CD14-positive monocyte (primary cell): ENCODE data around the gene INPP1. TPM values are rescaled to one million over a fixed set of nuclear protein-coding genes. Genes with fewer than 3 reads are reported as not detected.

Experiments
- DNase-seq, 3 donors: peaks; one replicate each; pipeline ENCODE4 v3.0.0-alpha.2; 2011 to 2022
- H2AFZ ChIP-seq: 2 replicates; pipeline ENCODE4 v1.6.0; 2012; ENCODE audit warnings: mild to moderate bottlenecking, low read depth, low read length, inconsistent platforms; ENCODE audit not compliant: insufficient read depth, poor library complexity, severe bottlenecking
- H3K27ac ChIP-seq, 2 donors: 1 replicate in 1 of 2; 2 replicates in 1 of 2; pipeline ENCODE4 v1.5.1; 2012 to 2013; ENCODE audit warnings: low read length in 2 of 2, control low read depth in 1 of 2, inconsistent platforms in 1 of 2, low read depth in 1 of 2, mild to moderate bottlenecking in 1 of 2
- H3K27me3 ChIP-seq, 2 donors: one replicate each; pipeline versions ENCODE4 v1.6.0 to v1.6.1; 2011 to 2013; ENCODE audit warnings: low read length in 2 of 2; ENCODE audit not compliant: control insufficient read depth in 2 of 2, insufficient read depth in 2 of 2
- H3K36me3 ChIP-seq, 2 donors: replicated peaks in 1 of 2; 1 replicate in 1 of 2; 2 replicates in 1 of 2; pipeline versions ENCODE4 v1.5.1 to v1.6.1; 2012 to 2013; ENCODE audit warnings: low read length in 2 of 2, control low read depth in 1 of 2, inconsistent platforms in 1 of 2, mild to moderate bottlenecking in 1 of 2; ENCODE audit not compliant: insufficient read depth in 2 of 2, control insufficient read depth in 1 of 2
- H3K4me1 ChIP-seq, 2 donors: 1 replicate in 1 of 2; 2 replicates in 1 of 2; pipeline versions ENCODE4 v1.5.1 to v1.6.1; 2012 to 2013; ENCODE audit warnings: low read length in 2 of 2, control low read depth in 1 of 2, inconsistent platforms in 1 of 2, mild to moderate bottlenecking in 1 of 2, moderate library complexity in 1 of 2; ENCODE audit not compliant: insufficient read depth in 2 of 2, control insufficient read depth in 1 of 2
- H3K4me2 ChIP-seq: replicated peaks from 2 replicates; pipeline ENCODE3; 2012; ENCODE audit warnings: low read length, moderate library complexity, mild to moderate bottlenecking; ENCODE audit not compliant: poor library complexity, severe bottlenecking; ENCODE audit errors: extremely low read depth
- H3K4me3 ChIP-seq, 3 experiments: fragments of 200-600 bp in 1 of 3; sonication (generic) in 1 of 3; replicated peaks in 1 of 3; 1 replicate in 2 of 3; 2 replicates in 1 of 3; pipeline ENCODE4 v1.5.1; 2011 to 2013; ENCODE audit warnings: low read length in 3 of 3, mild to moderate bottlenecking in 3 of 3, control low read depth in 2 of 3, low read depth in 2 of 3, inconsistent platforms in 1 of 3, moderate library complexity in 1 of 3
- H3K79me2 ChIP-seq: 2 replicates; pipeline ENCODE4 v1.6.0; 2012; ENCODE audit warnings: mild to moderate bottlenecking, control low read depth, inconsistent platforms, low read length, moderate library complexity; ENCODE audit not compliant: insufficient read depth
- H3K9ac ChIP-seq: 2 replicates; pipeline ENCODE4 v1.6.0; 2017; ENCODE audit warnings: low read length, mild to moderate bottlenecking; ENCODE audit not compliant: insufficient read depth, poor library complexity, severe bottlenecking
- H3K9me3 ChIP-seq, 2 donors: replicated peaks in 1 of 2; 1 replicate in 1 of 2; 2 replicates in 1 of 2; pipeline versions ENCODE4 v1.5.1 to v1.6.1; 2012 to 2013; ENCODE audit warnings: low read length in 2 of 2, control low read depth in 1 of 2; ENCODE audit not compliant: control insufficient read depth in 1 of 2, insufficient read depth in 1 of 2
- H4K20me1 ChIP-seq: 2 replicates; pipeline ENCODE4 v1.6.0; 2012; ENCODE audit warnings: mild to moderate bottlenecking, low read length, control low read depth, moderate library complexity; ENCODE audit not compliant: insufficient read depth
- H3K27ac Mint-ChIP-seq, 7 donors: one replicate each; pipeline ENCODE4 v1.8.0; 2020; ENCODE audit warnings: mild to moderate bottlenecking in 7 of 7, mixed read lengths in 7 of 7, moderate library complexity in 6 of 7, inconsistent platforms in 2 of 7
- H3K27me3 Mint-ChIP-seq, 3 donors: one replicate each; pipeline ENCODE4 v1.8.0; 2021 to 2022; ENCODE audit warnings: low read depth in 3 of 3, mild to moderate bottlenecking in 3 of 3, mixed read lengths in 3 of 3, moderate library complexity in 3 of 3, inconsistent platforms in 1 of 3
- H3K36me3 Mint-ChIP-seq, 2 donors: one replicate each; pipeline ENCODE4 v1.8.0; 2020; ENCODE audit warnings: mixed read lengths in 2 of 2, inconsistent platforms in 1 of 2, mild to moderate bottlenecking in 1 of 2
- H3K4me1 Mint-ChIP-seq: one replicate; pipeline ENCODE4 v1.8.0; 2020; ENCODE audit warnings: mild to moderate bottlenecking, mixed read lengths
- H3K4me3 Mint-ChIP-seq, 2 donors: one replicate each; pipeline ENCODE4 v1.8.0; 2020; ENCODE audit warnings: mild to moderate bottlenecking in 2 of 2, mixed read lengths in 2 of 2, moderate library complexity in 1 of 2
- H3K9me3 Mint-ChIP-seq, 7 donors: one replicate each; pipeline ENCODE4 v1.8.0; 2020 to 2022; ENCODE audit warnings: mixed read lengths in 7 of 7, mild to moderate bottlenecking in 6 of 7, moderate library complexity in 6 of 7, inconsistent platforms in 2 of 7
- WGBS: methylation state at CpG from one replicate; pipeline ENCODE4 v1.1.5; 2013; ENCODE audit warnings: missing lambda C conversion rate; ENCODE audit not compliant: insufficient coverage; 5-methylcytosine and 5-hydroxymethylcytosine counted together
- intact Hi-C, 2 donors: fragments of 100-400 bp; cut with micrococcal nuclease; formaldehyde crosslinking; loops; one replicate each; pipeline versions ENCODE4 v1.15.0 to v1.15.1; 2023
- polyA plus RNA-seq, 3 donors: library from polyadenylated mRNA; depleted of rRNA in 1 of 3; unstranded in 2 of 3; stranded (reverse) in 1 of 3; fragments of 300-500 nt in 2 of 3; fragments of >200 nt in 1 of 3; fragmentation: Illumina TruSeq in 2 of 3; gene quantifications; 1 replicate in 2 of 3; 2 replicates in 1 of 3; pipeline ENCODE4 v1.2.3, GENCODE V29; 2012 to 2021
- TF ChIP-seq, protein P1 (sequence below): fragments of 200-600 bp; IDR thresholded peaks from one replicate; pipeline ENCODE4 v1.8.0; 2022; ENCODE audit warnings: antibody characterized with exemption, mild to moderate bottlenecking

INPP1 gene
- polyA plus RNA-seq, 3 donors, result 8.9 to 17.8 (median 13.3) TPM

DNA sequence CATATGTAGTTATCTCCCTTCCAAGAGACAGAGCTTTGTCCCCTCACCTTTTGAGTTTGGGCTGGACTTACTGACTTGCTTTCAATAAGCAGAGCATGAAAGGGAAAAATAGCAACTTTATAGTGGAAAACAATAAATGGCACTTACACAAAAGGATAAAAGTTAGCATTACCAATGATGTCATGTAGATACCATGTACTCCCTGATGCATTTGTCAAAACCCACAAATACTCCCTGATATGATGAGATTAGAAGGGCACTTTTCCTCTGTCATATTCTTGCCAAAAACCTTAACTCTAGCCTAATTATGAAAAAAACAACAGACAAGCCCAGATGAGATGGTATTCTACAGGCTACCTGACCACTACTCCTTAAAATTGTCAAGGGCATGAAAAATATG, 39.7 kb upstream of the INPP1 start:
- Histone ChIP-seq H3K9me3 (no peaks in the 10 kb centered on the region), H3K4me3 (no peak overlapping the region), H3K36me3 (peaks cover 0 to 5% of the 10 kb centered on the region in 2 donors), H2AFZ (no peak overlapping the region), H3K27me3 (no peaks in the 10 kb centered on the region), H3K27ac (no peak overlapping the region), H4K20me1 (no peaks in the 10 kb centered on the region), H3K4me1 (no peaks in the 10 kb centered on the region), H3K4me2 (no peak overlapping the region), H3K79me2 (no peaks in the 10 kb centered on the region), H3K9ac (no peak overlapping the region)
- peaks cover 0 to 6% (median 3%) of the 10 kb centered on the region in 7 donors for H3K9me3 Mint-ChIP-seq
- intact Hi-C loops, result no loop called here
- no peak for DNase-seq
- H3K36me3 Mint-ChIP-seq, result peaks cover 36 to 40% of the 10 kb centered on the region in 2 donors
- peak overlapping the region in 1 of 7 donors; percentile 31 for H3K27ac Mint-ChIP-seq
- no peak overlapping the region for H3K4me3 Mint-ChIP-seq
- H3K4me1 Mint-ChIP-seq, result peaks cover 2% of the 10 kb centered on the region
- H3K27me3 Mint-ChIP-seq, result no peaks in the 10 kb centered on the region
- TF ChIP-seq, protein P1, sequence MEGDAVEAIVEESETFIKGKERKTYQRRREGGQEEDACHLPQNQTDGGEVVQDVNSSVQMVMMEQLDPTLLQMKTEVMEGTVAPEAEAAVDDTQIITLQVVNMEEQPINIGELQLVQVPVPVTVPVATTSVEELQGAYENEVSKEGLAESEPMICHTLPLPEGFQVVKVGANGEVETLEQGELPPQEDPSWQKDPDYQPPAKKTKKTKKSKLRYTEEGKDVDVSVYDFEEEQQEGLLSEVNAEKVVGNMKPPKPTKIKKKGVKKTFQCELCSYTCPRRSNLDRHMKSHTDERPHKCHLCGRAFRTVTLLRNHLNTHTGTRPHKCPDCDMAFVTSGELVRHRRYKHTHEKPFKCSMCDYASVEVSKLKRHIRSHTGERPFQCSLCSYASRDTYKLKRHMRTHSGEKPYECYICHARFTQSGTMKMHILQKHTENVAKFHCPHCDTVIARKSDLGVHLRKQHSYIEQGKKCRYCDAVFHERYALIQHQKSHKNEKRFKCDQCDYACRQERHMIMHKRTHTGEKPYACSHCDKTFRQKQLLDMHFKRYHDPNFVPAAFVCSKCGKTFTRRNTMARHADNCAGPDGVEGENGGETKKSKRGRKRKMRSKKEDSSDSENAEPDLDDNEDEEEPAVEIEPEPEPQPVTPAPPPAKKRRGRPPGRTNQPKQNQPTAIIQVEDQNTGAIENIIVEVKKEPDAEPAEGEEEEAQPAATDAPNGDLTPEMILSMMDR, result no peak

DNA sequence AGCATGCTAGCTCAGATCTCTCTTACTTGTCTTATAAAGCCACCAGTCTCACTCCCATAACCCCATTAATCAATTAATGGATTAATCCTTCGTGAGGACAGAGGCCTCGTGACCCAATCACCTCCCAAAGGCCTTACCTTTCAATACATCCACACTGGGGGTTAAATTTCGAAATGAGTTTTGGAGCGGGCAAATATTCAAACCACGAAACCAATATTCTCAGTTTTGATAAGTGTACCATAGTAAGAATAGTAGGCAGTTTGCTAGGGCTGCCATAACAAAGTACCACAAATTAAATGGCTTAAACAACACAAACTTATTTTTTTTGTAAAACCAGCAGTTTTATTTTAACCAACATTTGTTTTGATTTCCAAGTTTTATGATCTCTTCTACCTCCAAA, 39.0 kb upstream of the INPP1 start:
- no peaks in the 10 kb centered on the region for H3K9me3 ChIP-seq
- Mint-ChIP-seq H3K4me3 (no peak overlapping the region), H3K36me3 (peaks cover 37 to 42% of the 10 kb centered on the region in 2 donors), H3K9me3 (peaks cover 0 to 6% (median 3%) of the 10 kb centered on the region in 7 donors), H3K4me1 (peaks cover 2% of the 10 kb centered on the region), H3K27ac (no peak overlapping the region), H3K27me3 (no peaks in the 10 kb centered on the region)
- no peaks in the 10 kb centered on the region for H3K27me3 ChIP-seq
- no peak for DNase-seq
- no peak overlapping the region for H3K27ac ChIP-seq
- H3K79me2 ChIP-seq, result no peaks in the 10 kb centered on the region
- no peaks in the 10 kb centered on the region for H3K4me1 ChIP-seq
- H2AFZ ChIP-seq, result no peak overlapping the region
- 90% methylated on average over 2 of the region's 5 CpGs for WGBS
- H3K4me3 ChIP-seq, result no peak overlapping the region
- TF ChIP-seq, protein P1, result no peak
- no peak overlapping the region for H3K9ac ChIP-seq
- H4K20me1 ChIP-seq, result no peaks in the 10 kb centered on the region
- H3K36me3 ChIP-seq, result peaks cover 0 to 7% of the 10 kb centered on the region in 2 donors
- no peak overlapping the region for H3K4me2 ChIP-seq
- intact Hi-C loops, result no loop called here
